Esophagus muscularis mucosa (tissue), 4 donors: Measurements from ENCODE around the gene OLFM2. TPM values are rescaled to one million over a fixed set of nuclear protein-coding genes. Genes with fewer than 3 reads are reported as not detected.

Experiments used
- DNase-seq: peaks from one replicate; pipeline ENCODE4 v3.0.0-alpha.2; 2017; ENCODE audit errors: extremely low spot score
- H3K27ac ChIP-seq, 4 donors: fragments of 200-600 bp; sonication (generic); replicated peaks in 1 of 4; 1 replicate in 3 of 4; 2 replicates in 1 of 4; pipeline ENCODE4 v1.5.1; 2016 to 2019; ENCODE audit warnings: mild to moderate bottlenecking in 1 of 4
- H3K27me3 ChIP-seq, 4 donors: fragments of 200-600 bp; sonication (generic); one replicate each; pipeline versions ENCODE4 v1.5.1 to v1.6.0; 2016 to 2019
- H3K36me3 ChIP-seq, 4 donors: fragments of 200-600 bp; sonication (generic); one replicate each; pipeline ENCODE4 v1.5.1; 2016 to 2019
- H3K4me1 ChIP-seq, 4 donors: fragments of 200-600 bp; sonication (generic); one replicate each; pipeline ENCODE4 v1.5.1; 2016 to 2019
- H3K4me3 ChIP-seq, 4 donors: fragments of 200-600 bp; sonication (generic); 1 replicate in 2 of 4; 2 replicates in 2 of 4; pipeline ENCODE4 v1.5.1; 2016 to 2019; ENCODE audit warnings: mild to moderate bottlenecking in 4 of 4, moderate library complexity in 1 of 4
- H3K9me3 ChIP-seq, 4 donors: fragments of 200-600 bp; sonication (generic); 1 replicate in 3 of 4; 2 replicates in 1 of 4; pipeline ENCODE4 v1.5.1; 2016 to 2019
- CTCF ChIP-seq, 3 experiments: fragments of 200-600 bp in 2 of 3; fragments of 450-650 bp in 1 of 3; sonication (generic) in 2 of 3; IDR thresholded peaks; one replicate each; pipeline ENCODE4 v1.5.1; 2017 to 2019; ENCODE audit warnings: antibody characterized with exemption in 3 of 3, mild to moderate bottlenecking in 2 of 3, moderate library complexity in 1 of 3
- EP300 ChIP-seq: sonication (generic); formaldehyde crosslinking; IDR thresholded peaks from one replicate; pipeline ENCODE4 v1.6.1; 2017; ENCODE audit warnings: antibody characterized with exemption
- POLR2A ChIP-seq: fragments of 450-650 bp; IDR thresholded peaks from one replicate; pipeline ENCODE4 v1.6.1; 2017; ENCODE audit warnings: antibody characterized with exemption, moderate library complexity, mild to moderate bottlenecking, low read depth
- POLR2AphosphoS5 ChIP-seq, 2 donors: sonication (generic); formaldehyde crosslinking; IDR thresholded peaks; one replicate each; pipeline ENCODE4 v1.6.1; 2017; ENCODE audit warnings: antibody characterized with exemption in 2 of 2
- WGBS: methylation state at CpG from one replicate; pipeline ENCODE4 v1.1.5; 2018; 5-methylcytosine and 5-hydroxymethylcytosine counted together
- intact Hi-C: fragments of 100-400 bp; cut with DNase I; formaldehyde crosslinking; loops from one replicate; pipeline ENCODE4 v1.15.1; 2023
- total RNA-seq, 4 donors: library from RNA; depleted of rRNA; stranded (reverse); fragments of >200 nt; gene quantifications; one replicate each; pipeline versions ENCODE4 v1.1.0 to v1.2.1, GENCODE V29; 2016

Gene OLFM2
- total RNA-seq, 4 donors from 2014 or later = 3.6 to 17.1 (median 11.6) TPM

GRCh38 chr19:9939301-9939913, 3.1 kb upstream of the OLFM2 start:
- Histone ChIP-seq H3K4me3 (no peak overlapping the region), H3K4me1 (peaks cover 10 to 27% (median 25%) of the 10 kb centered on the region in 4 donors), H3K36me3 (no peaks in the 10 kb centered on the region), H3K27ac (no peak overlapping the region), H3K27me3 (peaks cover 0 to 48% (median 8%) of the 10 kb centered on the region in 4 donors), H3K9me3 (peaks cover 0 to 13% (median 5%) of the 10 kb centered on the region in 4 donors)
- WGBS = 52% methylated on average over 2 of the region's 3 CpGs
- intact Hi-C loops = no loop called here
- no peak for TF ChIP-seq POLR2AphosphoS5 (IDR thresholded peaks at IDR 0.05)
- no peak for TF ChIP-seq POLR2A
- TF ChIP-seq EP300 = no peak
- no peak for TF ChIP-seq CTCF (IDR thresholded peaks at IDR 0.05)
- DNase-seq = no peak

- DNase-seq = no peak
- Histone ChIP-seq H3K9me3 (peaks cover 0 to 6% (median 2%) of the 10 kb centered on the region in 4 donors), H3K27ac (no peak overlapping the region), H3K36me3 (no peaks in the 10 kb centered on the region), H3K4me1 (peaks cover 14 to 36% (median 34%) of the 10 kb centered on the region in 4 donors), H3K27me3 (peaks cover 0 to 72% (median 22%) of the 10 kb centered on the region in 4 donors), H3K4me3 (no peak overlapping the region)
- WGBS = 15% methylated on average over 20 of the region's 20 CpGs
- intact Hi-C loops = no loop called here
- no peak for TF ChIP-seq EP300
Measured at GRCh38 chr19:9937001-9937411, 691 bp upstream of the OLFM2 start.

GRCh38 chr19:9935506-9936325, 599 bp downstream of the OLFM2 start:
- no peak overlapping the region for H3K27ac ChIP-seq
- TF ChIP-seq EP300 (no peak), CTCF (IDR thresholded peaks at IDR 0.05) (no peak)
- 3% methylated on average over 12 of the region's 44 CpGs for WGBS
- intact Hi-C loops = no loop called here
- H3K36me3 ChIP-seq = no peaks in the 10 kb centered on the region
- peak overlapping the region; percentile 45 to 56 (median 48) for H3K4me3 ChIP-seq
- H3K9me3 ChIP-seq = no peaks in the 10 kb centered on the region
- peaks cover 0 to 83% (median 22%) of the 10 kb centered on the region in 4 donors for H3K27me3 ChIP-seq
- no peak for DNase-seq
- H3K4me1 ChIP-seq = peaks cover 17 to 40% (median 38%) of the 10 kb centered on the region in 4 donors

- DNase-seq = no peak
- Histone ChIP-seq H3K27me3 (peaks cover 0 to 92% (median 22%) of the 10 kb centered on the region in 4 donors), H3K4me1 (peaks cover 17 to 40% (median 39%) of the 10 kb centered on the region in 4 donors), H3K27ac (peak overlapping the region in 1 of 4 donors; percentile 5), H3K36me3 (no peaks in the 10 kb centered on the region), H3K9me3 (no peaks in the 10 kb centered on the region), H3K4me3 (no peak overlapping the region)
- intact Hi-C loops = loop anchor here (5.0 kb wide), 1 partner anchor 318 kb away; the partner anchor contains the start of gene MRPL4
- WGBS = 22% methylated on average over 14 of the region's 23 CpGs
- TF ChIP-seq CTCF (IDR thresholded peaks at IDR 0.05) = peak; percentile 60 to 79 (median 70)
- no peak for TF ChIP-seq POLR2AphosphoS5 (IDR thresholded peaks at IDR 0.05)
- TF ChIP-seq POLR2A = no peak
- no peak for TF ChIP-seq EP300
Measured at GRCh38 chr19:9934132-9934950, 2.0 kb downstream of the OLFM2 start.
